HG03520 (cell line): ENCODE measurements around the gene XRCC5.

Experiments
- ATAC-seq: cut with Tn5 transposase; IDR thresholded peaks from one replicate; pipeline ENCODE4 v1.9.1; 2021; ENCODE audit warnings: mild to moderate bottlenecking, moderate library complexity; ENCODE audit not compliant: unreplicated experiment

XRCC5 gene

GRCh38 chr2:216222650-216223352, 113.7 kb downstream of the XRCC5 start:
- peak; percentile 54 for ATAC-seq

- no peak for ATAC-seq
These were observed 115.2 kb downstream of the XRCC5 start for GRCh38 chr2:216224388-216224787.

GRCh38 chr2:216229277-216229914, 120.2 kb downstream of the XRCC5 start:
- no peak for ATAC-seq

- ATAC-seq: no peak
These were observed 122.7 kb downstream of the XRCC5 start for GRCh38 chr2:216231867-216232266.

GRCh38 chr2:216232721-216233120, 123.6 kb downstream of the XRCC5 start:
- no peak for ATAC-seq

GRCh38 chr2:216233281-216233995, 124.3 kb downstream of the XRCC5 start:
- ATAC-seq: no peak

- no peak for ATAC-seq
These were observed 125.0 kb downstream of the XRCC5 start for GRCh38 chr2:216234106-216234505.

GRCh38 chr2:216235462-216235861, 126.3 kb downstream of the XRCC5 start:
- no peak for ATAC-seq

GRCh38 chr2:216235896-216236295, 126.7 kb downstream of the XRCC5 start:
- ATAC-seq: no peak

GRCh38 chr2:216236486-216236885, 127.3 kb downstream of the XRCC5 start:
- ATAC-seq: no peak

- ATAC-seq: no peak
These were observed 133.2 kb downstream of the XRCC5 start for GRCh38 chr2:216242365-216242764.

- no peak for ATAC-seq
These were observed 133.9 kb downstream of the XRCC5 start for GRCh38 chr2:216243026-216243425.

- ATAC-seq: no peak
These were observed 136.3 kb downstream of the XRCC5 start for GRCh38 chr2:216245391-216245975.

- ATAC-seq: no peak
These were observed 137.6 kb downstream of the XRCC5 start for GRCh38 chr2:216246766-216247165.
